ENCODE results near the gene RLBP1.

GRCh38 chr15:89184357-89184756 lies 37.0 kb downstream of the RLBP1 start:
- TF ChIP-seq CTCF (IDR thresholded peaks at IDR 0.05) (no peak), POLR2A (IDR thresholded peaks at IDR 0.05) (no peak)
